GM23338 (cell line): ENCODE results near the gene SYNE1. TPM values are rescaled to one million over a fixed set of nuclear protein-coding genes. Genes with fewer than 3 reads are reported as not detected.
A peak's percentile ranks its signal among the peaks of the same experiment; 100 is the strongest.

Experiments
- ATAC-seq: fragments of 200-7000 bp; cut with Tn5 transposase; 3 replicates; pipeline ENCODE4 v1.9.1; 2020
- DNase-seq: peaks from one replicate; pipeline ENCODE4 v3.0.0-alpha.2; 2015; ENCODE audit warnings: low spot score
- H2AFZ ChIP-seq: fragments of 200-600 bp; sonication (generic); 2 replicates; pipeline ENCODE4 v1.8.0; 2016; ENCODE audit warnings: antibody characterized with exemption, mild to moderate bottlenecking, moderate library complexity
- H3F3A ChIP-seq: fragments of 200-600 bp; sonication (generic); replicated peaks from 2 replicates; pipeline ENCODE4 v1.8.0; 2017; ENCODE audit warnings: antibody characterized with exemption, mixed run types, low read depth
- H3K27ac ChIP-seq: fragments of 200-600 bp; sonication (generic); 2 replicates; pipeline ENCODE4 v1.6.1; 2016; ENCODE audit warnings: low read depth
- H3K27me3 ChIP-seq: fragments of 200-600 bp; sonication (generic); 2 replicates; pipeline ENCODE4 v1.8.0; 2016; ENCODE audit warnings: mild to moderate bottlenecking, mixed run types, moderate library complexity; ENCODE audit not compliant: insufficient read depth
- H3K36me3 ChIP-seq: fragments of 200-600 bp; sonication (generic); 2 replicates; pipeline ENCODE4 v1.8.0; 2016; ENCODE audit warnings: mild to moderate bottlenecking; ENCODE audit not compliant: insufficient read depth
- H3K4me1 ChIP-seq: fragments of 200-600 bp; sonication (generic); 2 replicates; pipeline ENCODE4 v1.8.0; 2016; ENCODE audit warnings: mild to moderate bottlenecking, moderate library complexity; ENCODE audit not compliant: insufficient read depth
- H3K4me2 ChIP-seq: fragments of 200-600 bp; sonication (generic); 2 replicates; pipeline ENCODE4 v1.7.1; 2017; ENCODE audit warnings: mixed run types
- H3K4me3 ChIP-seq: fragments of 200-600 bp; sonication (generic); 2 replicates; pipeline ENCODE4 v1.6.1; 2016; ENCODE audit warnings: mixed run types
- H3K79me2 ChIP-seq: fragments of 200-600 bp; sonication (generic); replicated peaks from 2 replicates; pipeline ENCODE4 v1.8.0; 2017; ENCODE audit warnings: mild to moderate bottlenecking; ENCODE audit not compliant: insufficient read depth
- H3K9me2 ChIP-seq: fragments of 200-600 bp; sonication (generic); 2 replicates; pipeline ENCODE4 v1.8.0; 2017; ENCODE audit not compliant: insufficient read depth
- H4K20me1 ChIP-seq: fragments of 200-600 bp; sonication (generic); replicated peaks from 2 replicates; pipeline ENCODE4 v1.8.0; 2017; ENCODE audit warnings: mild to moderate bottlenecking; ENCODE audit not compliant: insufficient read depth
- H3K27ac Mint-ChIP-seq: 2 replicates; pipeline ENCODE4 v1.8.0; 2020; ENCODE audit warnings: inconsistent platforms, mild to moderate bottlenecking, moderate library complexity, mixed read lengths
- H3K27me3 Mint-ChIP-seq: 3 replicates; pipeline ENCODE4 v1.8.0; 2022; ENCODE audit warnings: low read depth, mild to moderate bottlenecking, moderate library complexity, mixed read lengths, inconsistent platforms; ENCODE audit not compliant: insufficient read depth, poor library complexity
- H3K36me3 Mint-ChIP-seq: 3 replicates; pipeline ENCODE4 v1.8.0; 2021; ENCODE audit warnings: low read depth, mild to moderate bottlenecking, inconsistent platforms, moderate library complexity, mixed read lengths
- H3K4me1 Mint-ChIP-seq: 3 replicates; pipeline ENCODE4 v1.8.0; 2020; ENCODE audit warnings: mild to moderate bottlenecking, inconsistent platforms, mixed read lengths
- H3K4me3 Mint-ChIP-seq: 3 replicates; pipeline ENCODE4 v1.8.0; 2021; ENCODE audit warnings: moderate library complexity, mild to moderate bottlenecking, inconsistent platforms, mixed read lengths
- H3K9me3 Mint-ChIP-seq: 3 replicates; pipeline ENCODE4 v1.8.0; 2020; ENCODE audit warnings: moderate library complexity, mild to moderate bottlenecking, inconsistent platforms, mixed read lengths
- CREB1 ChIP-seq: fragments of 250-450 bp; sonication (Bioruptor Pico); IDR thresholded peaks from 2 replicates; pipeline ENCODE4 v1.5.0; 2020; ENCODE audit warnings: low read depth, mild to moderate bottlenecking, moderate library complexity
- CTCF ChIP-seq, 2 experiments: fragments of 200-600 bp in 1 of 2; sonication (generic) in 1 of 2; conservative IDR thresholded peaks; 2 replicates each; pipeline versions ENCODE4 v1.5.1 to v1.6.1; 2016 to 2017; ENCODE audit warnings: antibody characterized with exemption in 2 of 2, low read depth in 2 of 2, mild to moderate bottlenecking in 2 of 2, moderate library complexity in 1 of 2
- ETS1 ChIP-seq: IDR thresholded peaks from 2 replicates; pipeline ENCODE4 v1.6.1; 2016; ENCODE audit warnings: antibody characterized with exemption
- EZH2 ChIP-seq: fragments of 200-600 bp; sonication (generic); IDR thresholded peaks from one replicate; pipeline ENCODE4 v1.8.0; 2017; ENCODE audit warnings: antibody characterized with exemption, mild to moderate bottlenecking, low read depth; ENCODE audit not compliant: unreplicated experiment
- EZH2phosphoT487 ChIP-seq: fragments of 200-600 bp; sonication (generic); IDR thresholded peaks from one replicate; pipeline ENCODE4 v1.8.1; 2018; ENCODE audit warnings: antibody characterized with exemption; ENCODE audit not compliant: unreplicated experiment
- JUNB ChIP-seq: IDR thresholded peaks from one replicate; pipeline ENCODE4 v1.6.1; 2016; ENCODE audit warnings: antibody characterized with exemption; ENCODE audit not compliant: unreplicated experiment
- NANOG ChIP-seq: IDR thresholded peaks from 2 replicates; pipeline ENCODE4 v1.6.1; 2016; ENCODE audit warnings: antibody characterized with exemption, borderline replicate concordance
- POLR2AphosphoS5 ChIP-seq: IDR thresholded peaks from 2 replicates; pipeline ENCODE4 v1.6.1; 2016; ENCODE audit warnings: antibody characterized with exemption, low read depth
- REST ChIP-seq: IDR thresholded peaks from one replicate; pipeline ENCODE4 v1.6.1; 2018; ENCODE audit warnings: antibody characterized with exemption; ENCODE audit not compliant: unreplicated experiment
- STAT1 ChIP-seq: IDR thresholded peaks from one replicate; pipeline ENCODE4 v1.6.1; 2016; ENCODE audit warnings: antibody characterized with exemption; ENCODE audit not compliant: unreplicated experiment
- ZNF114 ChIP-seq: fragments of 250-450 bp; sonication (Bioruptor Pico); IDR thresholded peaks from 2 replicates; pipeline ENCODE4 v1.5.0; 2020; ENCODE audit warnings: mild to moderate bottlenecking, moderate library complexity
- ZNF331 ChIP-seq: fragments of 250-450 bp; sonication (Bioruptor Pico); IDR thresholded peaks from 2 replicates; pipeline ENCODE4 v1.5.0; 2020; ENCODE audit warnings: low read depth, mild to moderate bottlenecking, moderate library complexity
- ZNF462 ChIP-seq: fragments of 250-450 bp; sonication (Bioruptor Pico); IDR thresholded peaks from 2 replicates; pipeline ENCODE4 v1.5.0; 2020; ENCODE audit warnings: mild to moderate bottlenecking, moderate library complexity
- polyA plus RNA-seq: library from polyadenylated mRNA; unstranded; fragments of >200 nt; fragmentation: Nextera tagmentation; extraction: Ambion mirVana; gene quantifications from 2 replicates; pipeline ENCODE4 v1.2.1, GENCODE V29; 2016
- total RNA-seq: library from RNA; depleted of rRNA; stranded (reverse); fragments of >200 nt; shearing (Covaris generic); gene quantifications from 2 replicates; pipeline ENCODE4 v1.2.3, GENCODE V29; 2014

The SYNE1 gene
- total and polyA plus RNA-seq, 2 experiments from 2014 or later = 3.9 to 13.6 TPM

- no peaks in the 10 kb centered on the region for H3K9me3 Mint-ChIP-seq
- Histone ChIP-seq H3K79me2 (no peaks in the 10 kb centered on the region), H3K9me2 (no peaks in the 10 kb centered on the region), H3K27ac (no peak overlapping the region), H2AFZ (peak overlapping the region; percentile 89), H3K4me2 (no peak overlapping the region), H3K4me3 (no peak overlapping the region), H3K27me3 (no peaks in the 10 kb centered on the region), H3F3A (no peaks in the 10 kb centered on the region), H3K36me3 (no peaks in the 10 kb centered on the region), H4K20me1 (no peaks in the 10 kb centered on the region), H3K4me1 (no peaks in the 10 kb centered on the region)
- TF ChIP-seq STAT1 (no peak), EZH2 (no peak), REST (no peak), ETS1 (no peak), NANOG (no peak), ZNF114 (CRISPR knock-in tag) (no peak), EZH2phosphoT487 (no peak), POLR2AphosphoS5 (no peak), CREB1 (CRISPR knock-in tag) (no peak), CTCF (conservative IDR thresholded peaks at IDR 0.05; ENCODE audit: low read depth in 2 of 2) (no peak), JUNB (no peak), ZNF331 (CRISPR knock-in tag) (no peak), ZNF462 (CRISPR knock-in tag) (no peak)
- H3K4me3 Mint-ChIP-seq = no peak overlapping the region
- no peaks in the 10 kb centered on the region for H3K27me3 Mint-ChIP-seq
- no peak overlapping the region for H3K27ac Mint-ChIP-seq
- H3K36me3 Mint-ChIP-seq = no peaks in the 10 kb centered on the region
- H3K4me1 Mint-ChIP-seq = no peaks in the 10 kb centered on the region; the same call in 2 of the 3 replicates
- no peak; the same call in 2 of the 3 replicates for ATAC-seq
- no peak for DNase-seq
Observed at GRCh38 chr6:152441902-152442301, 195.3 kb downstream of the SYNE1 start.
